ENCODE data around the gene TRMT11. TPM values are rescaled to one million over a fixed set of nuclear protein-coding genes. Genes with fewer than 3 reads are reported as not detected.

Gene TRMT11
- polyA plus RNA-seq, 1 of the 3 experiments (the other 2 are of a cell fraction): 15.0 TPM

- WGBS (ENCODE audit: low lambda C conversion rate): 92% methylated on average over 3 of the region's 3 CpGs
- Histone ChIP-seq H3K9ac (no peak overlapping the region), H3K9me3 (no peaks in the 10 kb centered on the region), H3K27me3 (ENCODE audit: insufficient read depth) (no peaks in the 10 kb centered on the region), H4K20me1 (ENCODE audit: insufficient read depth) (no peaks in the 10 kb centered on the region), H3K27ac (ENCODE audit: low read depth in 2 of 2, low read length in 1 of 2) (no peak overlapping the region), H2AFZ (ENCODE audit: low read depth) (no peak overlapping the region), H3K4me3 (ENCODE audit: low read depth in 2 of 2, low read length in 1 of 2) (no peak overlapping the region), H3F3A (replicated peaks; ENCODE audit: insufficient read depth) (peaks cover 7% of the 10 kb centered on the region), H3K9me2 (no peaks in the 10 kb centered on the region), H3K36me3 (replicated peaks in 1 of 2; ENCODE audit: control insufficient read depth in 1 of 2, insufficient read depth in 2 of 2, low read length in 1 of 2) (peaks cover 2 to 3% of the 10 kb centered on the region in 2 experiments), H3K4me2 (no peak overlapping the region), H3K4me1 (ENCODE audit: control insufficient read depth in 1 of 2, insufficient read depth in 2 of 2, low read depth in 1 of 2, low read length in 1 of 2) (peaks cover 0 to 14% of the 10 kb centered on the region in 2 experiments; a peak in 2 of 4 replicates), H3K79me2 (ENCODE audit: insufficient read depth) (no peaks in the 10 kb centered on the region)
- TF ChIP-seq MAX (IDR thresholded peaks at IDR 0.05; ENCODE audit: low read depth): no peak
- TF ChIP-seq IRF3 (IDR thresholded peaks at IDR 0.05; ENCODE audit: low read depth, low read length): no peak
- TF ChIP-seq SIN3A (IDR thresholded peaks at IDR 0.05; ENCODE audit: borderline replicate concordance, low read depth, low read length): no peak
- no peak for TF ChIP-seq GATA2 (CRISPR knock-in tag; IDR thresholded peaks at IDR 0.05)
- TF ChIP-seq EZH2phosphoT487 (IDR thresholded peaks at IDR 0.05; ENCODE audit: borderline replicate concordance, low read depth): no peak
- no peak for TF ChIP-seq NRF1 (IDR thresholded peaks at IDR 0.05; ENCODE audit: low read depth, low read length)
- DNase-seq: no peak
- POLR2A ChIA-PET: no interaction called here
- CTCF ChIA-PET: interaction anchor here (1.0 to 2.2 kb wide), 5 partner anchors 9 to 76 kb away, joined by 3 to 8 read pairs (median 3); no protein-coding TSS in a partner anchor
Observed at GRCh38 chr6:126072172-126072571, 85.8 kb downstream of the TRMT11 start.

- TF ChIP-seq IRF3 (IDR thresholded peaks at IDR 0.05; ENCODE audit: low read depth, low read length) (no peak), USF2 (IDR thresholded peaks at IDR 0.05; ENCODE audit: borderline replicate concordance, low read depth, low read length) (no peak), YY1 (IDR thresholded peaks at IDR 0.05; ENCODE audit: low read depth) (no peak), MXI1 (IDR thresholded peaks at IDR 0.05; ENCODE audit: low read depth, low read length) (no peak), FOXJ3 (CRISPR knock-in tag; IDR thresholded peaks at IDR 0.05) (no peak), SIN3A (IDR thresholded peaks at IDR 0.05; ENCODE audit: borderline replicate concordance, low read depth, low read length) (no peak), NRF1 (IDR thresholded peaks at IDR 0.05; ENCODE audit: low read depth, low read length) (no peak), RFX5 (IDR thresholded peaks at IDR 0.05; ENCODE audit: low read length) (no peak), NFIC (IDR thresholded peaks at IDR 0.05; ENCODE audit: borderline replicate concordance) (no peak), FOXM1 (IDR thresholded peaks at IDR 0.05; ENCODE audit: low read depth) (no peak), GABPA (IDR thresholded peaks at IDR 0.05; ENCODE audit: low read depth) (no peak), SMC3 (IDR thresholded peaks at IDR 0.05; ENCODE audit: low read depth, low read length) (no peak), RCOR1 (IDR thresholded peaks at IDR 0.05; ENCODE audit: low read length) (no peak), ZBTB33 (IDR thresholded peaks at IDR 0.05; ENCODE audit: borderline replicate concordance, low read depth) (no peak), REST (IDR thresholded peaks at IDR 0.05; ENCODE audit: low read depth, low read length) (no peak)
- no peak for DNase-seq
- Histone ChIP-seq H3K4me1 (ENCODE audit: control insufficient read depth in 1 of 2, insufficient read depth in 2 of 2, low read depth in 1 of 2, low read length in 1 of 2) (peaks cover 0 to 21% of the 10 kb centered on the region in 2 experiments; a peak in 2 of 4 replicates), H2AFZ (ENCODE audit: low read depth) (no peak overlapping the region), H3K27ac (ENCODE audit: low read depth in 2 of 2, low read length in 1 of 2) (no peak overlapping the region), H3K4me3 (ENCODE audit: low read depth in 2 of 2, low read length in 1 of 2) (no peak overlapping the region), H3K9ac (no peak overlapping the region), H3K9me2 (no peaks in the 10 kb centered on the region), H3K4me2 (no peak overlapping the region), H3K79me2 (ENCODE audit: insufficient read depth) (no peaks in the 10 kb centered on the region), H3F3A (replicated peaks; ENCODE audit: insufficient read depth) (peaks cover 3% of the 10 kb centered on the region), H4K20me1 (ENCODE audit: insufficient read depth) (no peaks in the 10 kb centered on the region), H3K9me3 (no peaks in the 10 kb centered on the region), H3K36me3 (replicated peaks in 1 of 2; ENCODE audit: control insufficient read depth in 1 of 2, insufficient read depth in 2 of 2, low read length in 1 of 2) (peaks cover under 1 to 2% of the 10 kb centered on the region in 2 experiments), H3K27me3 (ENCODE audit: insufficient read depth) (no peaks in the 10 kb centered on the region)
- CTCF ChIA-PET: interaction anchor here (1.2 to 2.2 kb wide), 3 partner anchors 12 to 37 kb away, joined by 3 to 8 read pairs (median 3); no protein-coding TSS in a partner anchor
- 89% methylated on average over 2 of the region's 2 CpGs for WGBS (ENCODE audit: low lambda C conversion rate)
- POLR2A ChIA-PET: no interaction called here
Observed at GRCh38 chr6:126072834-126073233, 86.5 kb downstream of the TRMT11 start.
